Activated naive CD8-positive, alpha-beta T cell treated with anti-CD3 and anti-CD28 coated beads, Interleukin-2, amount 50 U/mL, for 16 hours (primary cell): ENCODE measurements around the gene RBM19.

Source experiments
- DNase-seq: peaks from one replicate; pipeline ENCODE4 v3.0.0-alpha.2; 2020; ENCODE audit warnings: low read depth, low spot score

Gene RBM19

DNA sequence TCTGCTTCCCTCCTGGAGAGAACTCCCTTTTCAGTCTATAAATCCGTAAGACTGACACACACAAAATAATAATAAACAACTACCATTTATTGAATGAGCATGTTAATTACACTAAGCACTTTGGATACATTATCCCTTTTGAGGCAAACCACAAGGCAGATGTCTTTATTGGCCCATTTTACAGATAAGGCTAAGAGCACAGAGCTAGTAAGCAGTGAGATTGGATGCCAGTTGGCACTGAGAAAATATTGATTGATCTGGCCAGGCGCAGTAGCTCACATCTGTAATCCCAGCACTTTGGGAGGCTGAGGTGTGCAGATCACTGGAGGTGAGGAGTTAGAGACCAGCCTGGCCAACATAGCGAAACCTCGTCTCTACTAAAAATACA, 21.9 kb upstream of the RBM19 start:
- DNase-seq, result no peak

DNA sequence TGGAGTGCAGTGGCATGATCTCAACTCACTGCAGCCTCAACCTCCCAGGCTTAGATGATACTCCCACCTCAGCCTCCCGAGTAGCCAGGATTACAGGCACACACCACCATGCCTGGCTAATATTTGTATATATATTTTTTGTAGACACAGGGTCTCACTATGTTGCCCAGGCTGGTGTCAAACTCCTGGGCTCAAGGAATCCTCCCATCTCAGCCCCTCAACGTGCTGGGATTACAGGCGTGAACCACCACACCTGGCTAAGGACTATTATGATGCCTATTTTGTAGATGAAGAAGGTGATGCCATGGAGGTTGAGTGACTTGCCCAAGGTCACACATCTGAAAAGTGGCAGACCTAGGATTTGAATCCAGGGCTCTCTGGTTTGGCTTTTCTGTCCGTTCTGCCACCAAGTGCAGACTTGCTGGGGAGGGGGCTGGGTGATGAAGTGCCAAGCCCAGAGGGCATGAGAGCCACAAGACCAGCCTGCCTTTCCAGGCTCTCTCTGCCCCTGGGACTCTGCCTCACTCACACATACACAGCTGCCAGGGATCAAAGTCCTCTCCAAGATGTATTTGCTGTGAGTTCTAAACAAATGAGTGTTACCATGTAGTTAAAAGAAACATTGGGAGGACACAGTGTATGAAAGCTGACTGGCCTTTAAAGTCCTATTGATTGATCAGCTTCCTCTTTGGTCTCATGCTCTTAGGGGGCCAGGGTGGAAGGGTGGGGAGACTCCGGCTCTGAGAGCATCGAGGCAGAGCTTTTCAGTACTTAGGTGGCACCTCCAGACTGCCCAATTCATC, 21.3 kb upstream of the RBM19 start:
- DNase-seq, result no peak

DNA sequence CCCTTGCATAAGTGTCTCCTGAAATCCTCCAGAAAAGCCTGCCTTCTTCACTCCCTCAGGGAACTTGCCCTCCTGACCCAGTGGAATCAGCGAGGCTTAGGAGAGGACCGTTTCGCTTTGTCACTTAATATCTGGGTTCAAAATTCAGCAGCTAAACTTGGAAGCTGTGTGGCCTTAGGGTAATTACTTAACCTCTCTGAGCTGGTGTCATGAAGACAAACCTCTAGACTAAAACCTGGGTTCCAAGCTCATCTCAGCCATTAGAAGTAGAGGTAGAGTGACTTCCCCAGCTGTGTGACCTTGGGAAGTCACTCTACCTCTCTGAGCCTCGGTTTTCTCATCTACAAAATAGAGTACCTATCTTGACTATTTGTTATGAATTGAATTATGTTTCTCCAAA, 18.3 kb upstream of the RBM19 start:
- DNase-seq, result no peak

DNA sequence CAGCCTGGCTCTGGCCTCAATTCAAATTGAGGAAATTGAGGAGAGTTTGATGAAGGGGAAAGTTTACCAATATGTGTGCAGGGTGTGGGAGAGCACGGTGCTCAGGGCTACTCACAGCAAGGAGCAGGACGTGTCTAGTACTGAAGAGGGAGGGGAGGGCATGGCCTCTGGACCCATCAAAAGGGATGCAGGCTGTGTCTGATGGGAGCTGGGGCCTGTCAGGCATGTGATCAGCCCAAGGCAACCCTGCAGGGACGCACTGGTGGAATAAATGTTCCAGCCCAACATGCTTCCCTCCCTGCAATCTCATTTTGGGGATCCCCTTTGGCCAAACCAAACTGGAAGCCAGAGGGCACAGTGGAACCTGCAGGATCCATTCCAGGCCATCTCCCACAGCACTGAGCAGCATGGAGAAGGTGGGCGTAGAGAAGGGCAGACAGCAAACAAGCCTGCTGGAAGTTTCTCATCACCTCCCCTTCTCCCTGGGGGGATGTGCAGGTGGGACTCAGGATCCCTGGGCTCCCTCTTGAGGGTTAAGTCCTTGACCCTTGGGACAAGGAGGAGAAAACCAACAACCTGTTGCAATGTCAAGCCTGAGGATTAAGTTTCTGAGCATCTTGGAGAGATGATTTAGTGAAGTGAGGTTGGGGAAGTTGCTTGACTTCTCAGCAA, 17.8 kb upstream of the RBM19 start:
- no peak for DNase-seq

DNA sequence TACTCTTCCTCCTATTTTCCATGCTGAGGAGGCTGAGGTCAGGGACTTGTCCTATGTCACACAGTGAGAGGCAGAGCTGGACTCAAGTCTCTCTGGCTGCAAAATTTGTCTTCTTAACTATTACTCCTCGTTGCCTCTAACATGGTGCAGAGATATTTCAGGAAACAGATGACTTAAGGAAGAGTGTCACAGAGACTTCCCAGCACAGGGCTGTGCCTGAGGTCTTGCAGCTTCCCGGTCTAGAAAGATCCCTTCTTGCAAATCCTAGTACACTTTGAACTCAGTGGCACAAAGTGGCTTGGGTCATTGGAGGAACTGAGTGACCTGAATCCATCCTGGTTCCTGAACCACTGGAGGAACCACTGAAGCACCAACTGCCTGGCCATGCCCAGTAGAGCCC, 17.1 kb upstream of the RBM19 start:
- DNase-seq, result no peak

DNA sequence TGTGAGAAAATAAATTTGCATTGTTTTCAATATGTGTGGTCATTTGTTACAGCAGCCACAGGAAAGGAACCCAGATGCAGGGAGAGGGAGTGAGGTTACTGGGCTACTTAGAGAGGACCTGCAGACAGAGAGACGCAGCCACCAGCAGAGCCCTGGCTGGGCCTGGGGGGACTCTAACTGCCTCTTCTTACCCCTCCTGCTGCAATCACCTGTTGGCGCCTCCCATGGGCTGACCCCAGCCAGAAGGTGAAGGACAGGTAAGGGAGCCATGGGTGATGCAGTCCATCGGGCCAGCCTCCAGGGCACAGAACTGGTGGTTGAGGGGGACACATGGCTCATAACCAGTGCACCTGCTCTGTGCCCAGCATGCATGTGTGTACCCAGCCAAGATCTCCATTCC, 15.8 kb upstream of the RBM19 start:
- DNase-seq, result no peak

DNA sequence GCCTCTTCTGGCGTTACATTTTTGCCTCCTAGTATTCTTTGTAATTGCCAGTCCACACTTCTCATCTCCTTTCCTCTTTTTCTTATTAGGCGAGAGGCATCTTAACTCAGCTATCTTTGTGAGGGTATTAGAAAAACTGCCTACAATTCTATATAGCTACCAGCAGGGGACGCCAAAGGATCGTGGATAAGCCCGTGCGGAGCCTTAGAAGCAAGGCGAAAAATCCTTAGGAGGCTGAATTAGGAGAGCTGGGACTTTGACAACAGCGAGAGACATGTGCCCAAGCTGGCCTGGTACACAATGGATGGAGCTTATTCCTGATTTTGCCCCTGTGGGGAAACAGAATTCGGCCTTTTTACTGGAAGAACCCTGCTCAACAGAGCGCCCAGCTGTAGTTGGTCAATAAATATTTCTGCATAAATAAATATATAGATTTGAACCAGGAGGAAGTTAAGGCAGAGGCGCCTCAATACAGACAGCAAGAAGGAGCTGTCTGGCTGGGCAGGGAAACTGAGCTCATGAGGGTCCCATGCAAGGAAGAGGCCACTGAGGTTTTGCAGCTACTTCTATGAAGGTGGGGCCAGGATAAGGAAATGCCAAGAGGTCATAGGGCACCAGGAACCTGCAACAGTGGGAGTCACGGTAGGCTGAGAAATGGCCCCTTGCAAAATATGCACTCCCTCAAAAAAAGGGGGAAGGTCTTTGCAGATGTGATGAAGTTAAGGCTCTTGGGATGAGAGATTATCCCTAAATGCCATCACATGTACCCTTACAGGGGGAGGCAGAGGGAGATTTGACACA, 14.6 kb upstream of the RBM19 start:
- DNase-seq, result no peak

DNA sequence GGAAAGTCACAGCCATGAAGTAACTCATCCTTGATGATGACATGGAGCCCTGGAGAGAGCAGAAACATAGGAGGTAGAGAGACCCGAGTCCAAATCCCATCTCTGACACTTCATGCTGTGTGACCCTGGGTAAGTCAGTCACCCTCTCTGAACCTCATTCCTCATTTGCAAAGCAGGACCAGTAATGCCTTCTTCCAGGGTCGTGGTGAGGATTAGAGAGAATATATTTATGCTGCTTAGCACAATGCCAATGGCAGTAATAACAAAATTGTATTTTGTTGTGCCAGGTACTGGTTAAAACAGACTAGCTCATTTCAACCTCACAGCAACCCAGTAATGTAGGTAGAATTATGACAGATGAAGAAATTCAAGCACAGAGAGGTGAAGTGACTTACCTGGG, 13.9 kb upstream of the RBM19 start:
- no peak for DNase-seq

DNA sequence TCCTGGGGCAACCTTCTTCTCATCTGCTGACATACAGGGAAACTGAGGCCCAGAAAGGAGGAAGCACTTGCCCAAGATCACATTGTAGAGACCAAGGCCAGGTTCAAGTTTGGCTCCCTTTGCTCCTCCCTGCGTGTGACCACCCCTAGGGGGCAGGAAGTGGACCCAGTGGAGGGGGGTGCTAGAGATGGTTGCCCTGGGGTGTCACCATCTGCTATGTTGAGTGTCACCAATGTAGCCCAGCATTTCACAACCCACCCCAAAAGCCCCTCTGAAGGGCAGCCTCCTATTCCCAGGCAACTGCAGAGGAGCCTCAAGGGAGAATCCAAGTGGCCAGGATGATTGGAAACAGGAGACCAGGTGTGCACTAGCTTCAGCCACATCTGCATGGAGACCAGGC, 12.0 kb upstream of the RBM19 start:
- DNase-seq, result no peak

DNA sequence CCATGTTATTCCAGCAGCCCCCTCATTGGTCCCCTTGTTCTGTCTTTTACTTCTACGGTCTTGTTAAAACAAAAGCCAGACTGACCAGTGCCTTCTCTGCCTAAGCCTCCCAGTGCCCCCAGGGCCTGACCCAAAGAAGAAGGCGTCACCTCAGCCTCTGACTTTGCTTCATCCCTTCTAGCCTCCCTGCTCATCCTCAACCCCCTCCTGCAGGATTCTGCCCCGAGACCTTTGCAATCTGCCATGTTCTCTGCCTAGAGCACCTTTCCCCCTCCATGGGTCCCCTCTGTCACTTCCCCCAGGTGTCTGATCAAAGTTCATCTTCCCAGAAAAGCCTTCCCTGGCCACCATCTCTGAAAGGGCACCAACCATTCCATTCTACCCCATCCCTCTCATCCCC, 7.9 kb upstream of the RBM19 start:
- no peak for DNase-seq

DNA sequence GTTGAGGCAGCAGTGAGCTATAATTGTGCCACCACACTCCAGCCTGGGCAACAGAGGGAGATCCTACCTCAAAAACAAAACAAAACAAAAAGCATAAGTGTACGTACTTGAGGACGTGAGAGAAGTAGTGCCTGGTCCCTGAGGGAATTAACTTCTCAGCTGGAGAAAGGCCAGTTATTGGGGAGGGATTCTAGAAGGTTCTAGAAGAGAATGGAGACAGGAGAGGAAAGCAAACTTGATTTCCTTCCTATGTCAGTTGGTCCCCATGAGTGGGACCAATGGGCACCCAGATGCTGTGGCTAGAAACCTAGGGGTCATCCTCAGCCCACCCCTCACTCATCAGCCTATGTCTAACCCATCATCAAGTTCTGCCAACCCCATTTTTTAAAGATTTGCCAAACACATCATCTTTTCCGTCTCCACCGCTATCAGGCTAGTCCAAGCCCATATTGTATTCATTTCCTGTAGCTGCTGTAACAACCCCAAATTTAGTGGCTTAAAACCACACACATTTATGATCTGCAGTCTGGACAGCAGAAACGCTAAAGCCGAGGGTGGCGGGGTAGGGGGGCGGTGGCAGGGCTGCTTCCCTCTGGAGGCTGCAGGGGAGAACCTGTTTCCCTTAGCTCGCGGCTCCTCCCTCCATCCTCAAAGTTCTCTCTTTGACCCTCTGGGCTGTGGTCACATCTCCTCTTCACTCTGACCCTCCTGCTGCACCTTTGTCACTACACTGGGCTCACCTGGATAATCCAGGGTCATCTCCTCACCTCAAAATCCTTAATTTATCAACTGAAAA, 7.2 kb upstream of the RBM19 start:
- no peak for DNase-seq

DNA sequence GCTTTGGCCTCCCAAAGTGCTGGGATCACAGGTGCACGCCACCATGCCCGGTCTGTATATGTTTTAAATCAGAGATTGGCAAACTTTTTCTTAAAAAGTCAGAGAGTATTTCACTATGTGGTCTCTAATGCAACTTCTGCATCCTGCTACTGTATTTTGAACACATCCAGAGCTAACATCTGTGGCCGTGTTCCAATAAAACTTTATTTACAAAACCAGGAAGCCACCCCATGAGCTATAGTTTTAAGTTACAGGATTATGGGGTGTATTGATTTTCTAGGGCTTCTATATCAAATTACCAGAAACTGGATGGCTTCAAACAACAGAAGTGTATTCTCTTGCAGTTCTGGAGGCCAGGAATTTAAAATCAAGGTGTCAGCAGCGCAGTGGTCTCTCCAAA, 5.3 kb upstream of the RBM19 start:
- DNase-seq, result no peak

DNA sequence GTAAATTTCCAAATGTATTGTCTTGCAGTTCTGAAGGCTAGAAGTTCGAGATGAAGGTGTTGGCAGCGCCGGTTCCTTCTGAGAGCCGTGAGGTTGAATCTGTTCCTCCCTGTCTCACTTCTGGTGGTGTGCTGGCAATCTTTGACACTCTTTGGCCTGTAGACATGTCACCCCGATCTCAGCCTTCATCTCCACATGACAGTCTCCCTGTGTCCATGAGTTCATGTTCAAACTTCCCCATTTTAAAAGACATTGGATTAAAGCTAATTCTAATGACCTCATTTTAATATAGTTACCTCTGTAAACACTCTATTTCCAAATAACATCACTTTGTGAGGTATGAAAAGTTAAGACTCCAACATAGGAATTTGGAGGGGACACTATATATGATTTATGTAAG, 4.1 kb upstream of the RBM19 start:
- no peak for DNase-seq

DNA sequence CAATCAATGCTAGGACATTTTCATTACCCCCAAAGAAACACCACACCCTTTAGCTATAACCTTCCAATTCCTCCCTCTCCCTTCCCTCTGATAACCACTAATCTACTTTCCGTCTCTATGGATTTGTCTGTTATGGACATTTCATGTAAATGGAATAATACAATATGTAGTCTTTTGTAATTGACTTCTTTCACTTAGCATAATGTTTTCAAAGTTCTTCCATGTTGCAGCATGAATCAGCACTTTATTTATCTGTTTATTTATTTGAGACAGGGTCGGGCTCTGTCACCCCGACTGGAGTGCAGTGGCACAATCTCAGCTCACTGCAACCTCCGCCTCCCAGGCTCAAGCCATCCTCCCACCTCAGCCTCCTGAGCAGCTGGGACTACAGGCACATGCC, 1.2 kb upstream of the RBM19 start:
- DNase-seq, result no peak

DNA sequence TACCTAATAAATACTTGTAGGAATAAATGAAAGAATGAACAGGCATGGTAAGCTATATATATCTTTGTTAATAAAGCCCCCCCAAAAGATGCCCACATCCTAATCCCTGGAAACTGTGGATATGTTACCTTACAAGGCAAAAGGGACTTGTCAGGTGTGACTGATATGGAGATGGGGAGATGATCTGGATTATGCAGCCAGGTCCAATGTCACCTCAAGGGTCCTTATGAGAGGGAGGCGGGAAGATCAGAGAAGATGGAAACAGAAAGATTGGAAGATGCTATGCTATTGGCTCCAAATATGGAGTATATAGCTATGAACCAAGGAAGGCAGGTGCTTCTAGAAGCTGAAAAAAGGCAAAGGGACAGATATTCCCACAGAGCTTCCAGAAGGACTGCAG, 3.4 kb downstream of the RBM19 start:
- DNase-seq, result no peak

DNA sequence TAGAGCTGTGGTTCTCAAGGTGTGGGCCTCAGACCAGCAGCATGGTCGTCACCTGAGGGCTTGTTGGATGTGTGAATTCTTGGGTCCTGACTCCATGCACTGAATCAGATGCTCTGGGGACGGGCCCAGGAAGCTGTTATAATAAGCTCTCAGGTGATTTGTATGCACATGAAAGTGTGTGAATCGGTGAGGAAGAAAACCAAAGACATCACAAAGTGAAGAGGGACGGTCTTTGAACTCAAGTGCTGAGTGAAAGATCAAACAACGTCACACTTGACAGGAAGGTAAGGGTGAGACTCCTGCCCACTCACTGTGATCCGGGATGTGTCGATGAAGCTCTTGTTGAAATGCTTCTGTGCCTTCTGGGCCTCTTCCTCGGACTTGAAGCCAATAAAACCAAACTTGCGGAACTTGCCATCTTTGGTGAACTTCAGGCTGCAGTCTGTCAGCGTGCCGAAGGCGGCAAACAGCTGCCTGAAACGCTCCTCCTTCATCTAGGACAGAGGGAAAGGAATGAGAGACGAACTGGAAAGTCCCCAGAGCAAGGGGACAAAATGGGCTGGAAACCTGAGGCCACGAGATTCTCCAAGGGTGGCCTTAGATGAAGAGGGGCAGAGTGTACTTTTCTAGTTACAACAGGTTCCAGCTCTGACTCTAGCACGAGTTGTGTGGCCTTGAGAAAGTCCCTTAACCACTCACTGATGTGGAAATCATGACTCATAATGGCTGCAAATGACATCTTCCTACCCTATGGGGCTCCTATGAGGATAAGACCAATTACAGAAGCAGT, 4.0 kb downstream of the RBM19 start:
- DNase-seq, result no peak

DNA sequence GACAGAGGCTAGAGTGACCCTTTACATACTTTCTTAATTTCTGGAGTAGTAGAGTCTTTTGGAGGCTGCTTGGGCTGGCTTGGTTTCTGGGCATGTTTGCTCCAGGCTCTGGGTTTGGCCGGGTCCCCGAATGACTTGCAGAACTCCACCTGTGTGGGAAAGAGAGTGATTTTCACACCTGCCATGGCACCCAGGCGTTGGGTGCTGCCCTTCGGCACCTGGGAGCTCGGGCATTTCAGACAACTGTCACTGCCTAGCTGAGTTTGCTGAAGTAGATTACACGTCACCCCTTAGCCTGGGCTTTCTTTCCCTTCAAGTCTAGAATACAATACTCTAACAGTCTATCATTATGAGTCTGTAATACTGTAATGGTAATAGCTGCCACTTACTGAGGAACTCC, 6.1 kb downstream of the RBM19 start:
- no peak for DNase-seq

DNA sequence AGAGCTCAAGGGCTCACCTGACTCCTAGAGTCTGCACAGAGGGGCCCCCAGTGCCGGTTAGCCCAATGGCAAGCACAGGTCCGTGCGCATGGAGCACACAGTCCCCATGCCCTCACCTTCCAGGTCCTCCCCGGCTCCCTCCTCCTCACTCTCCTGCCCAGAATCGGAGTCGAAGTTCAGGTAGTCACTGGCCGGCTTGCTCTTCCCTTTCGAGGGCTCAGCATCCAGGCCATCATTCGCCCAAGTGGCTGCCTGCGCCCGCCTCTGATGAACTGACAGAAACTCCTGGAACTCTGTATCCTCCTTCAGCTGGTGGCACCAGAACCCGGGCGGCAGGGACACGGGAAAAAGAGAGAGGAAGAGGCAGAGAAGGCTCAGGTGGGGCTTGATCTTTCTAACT, 7.0 kb downstream of the RBM19 start:
- DNase-seq, result no peak

DNA sequence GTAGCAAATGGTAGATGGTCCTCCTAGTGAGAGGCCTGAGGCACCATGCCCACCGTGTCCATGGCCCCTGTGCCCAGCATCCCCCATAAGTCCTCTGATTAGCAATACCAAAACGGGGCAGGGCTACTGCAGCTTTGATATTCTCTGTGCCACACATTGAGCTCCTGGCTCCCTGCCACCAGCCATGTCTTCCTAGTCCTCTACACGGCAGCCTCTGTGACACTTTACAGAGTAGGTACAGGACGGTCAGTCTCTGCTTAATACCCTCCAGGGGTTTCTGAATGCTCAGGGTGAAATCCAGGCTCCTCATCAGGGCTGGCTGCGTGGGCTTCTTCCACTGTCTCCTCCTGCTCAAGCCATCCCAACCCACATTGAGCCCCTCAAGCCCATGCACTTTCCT, 8.0 kb downstream of the RBM19 start:
- DNase-seq, result no peak

DNA sequence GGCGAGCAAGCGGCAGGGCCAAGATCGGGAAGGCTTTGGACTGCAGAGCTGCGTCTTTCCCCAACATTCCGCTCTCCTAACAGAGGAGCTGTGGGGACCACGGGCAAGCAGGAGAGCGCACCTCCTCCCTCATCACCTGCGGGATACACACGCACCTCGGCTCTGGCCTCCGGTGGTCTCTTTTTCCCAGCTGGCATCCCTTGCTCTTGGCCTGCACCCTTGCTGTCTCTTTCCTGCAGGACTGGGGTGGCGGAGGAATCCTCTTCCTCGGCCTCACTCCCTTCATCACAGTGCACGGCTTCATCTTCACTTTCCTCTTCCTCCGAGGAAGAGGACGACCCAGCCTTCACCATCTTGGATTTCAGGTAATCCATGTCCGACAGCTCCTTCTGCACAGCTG, 8.5 kb downstream of the RBM19 start:
- DNase-seq, result no peak
